H1 (cell line): ENCODE results near the gene SNX32. TPM values are rescaled to one million over a fixed set of nuclear protein-coding genes. Genes with fewer than 3 reads are reported as not detected.

ENCODE experiments used
- CTCF ChIA-PET: fragments of 300-600 bp; sonication (Branson Sonifier 250); formaldehyde crosslinking; loops from one replicate; lab custom pipeline; 2021; ENCODE audit not compliant: partially characterized antibody; lab: Charles Lee
- POLR2A ChIA-PET: fragments of 300-600 bp; sonication (Branson Sonifier 250); formaldehyde crosslinking; loops from one replicate; lab custom pipeline; 2021; ENCODE audit warnings: inconsistent platforms; ENCODE audit not compliant: partially characterized antibody; lab: Charles Lee
- DNase-seq, 2 experiments: peaks; one replicate each; pipeline versions ENCODE4 v3.0.0 to v3.0.0-alpha.2; 2010 to 2022; ENCODE audit warnings: low spot score in 2 of 2, low read depth in 1 of 2, mixed read lengths in 1 of 2
- FAIRE-seq: peaks from 2 replicates; lab custom pipeline; 2011; peaks lifted over from hg19 to GRCh38; lab: Jason Lieb, UNC
- H2AFZ ChIP-seq: 2 replicates; pipeline ENCODE4 v1.8.1; 2012; ENCODE audit warnings: low read length, inconsistent platforms
- H2AK5ac ChIP-seq: 2 replicates; pipeline ENCODE4 v1.6.1; 2013; ENCODE audit warnings: low read depth, low read length
- H2BK120ac ChIP-seq: replicated peaks from 2 replicates; pipeline ENCODE3; 2013; ENCODE audit warnings: low read depth, low read length, inconsistent platforms
- H2BK12ac ChIP-seq: 2 replicates; pipeline ENCODE4 v1.6.1; 2013; ENCODE audit warnings: low read depth, low read length
- H2BK15ac ChIP-seq: 2 replicates; pipeline ENCODE4 v1.6.1; 2013; ENCODE audit warnings: low read length
- H2BK20ac ChIP-seq: 2 replicates; pipeline ENCODE4 v1.6.1; 2013; ENCODE audit warnings: low read length
- H2BK5ac ChIP-seq: 2 replicates; pipeline ENCODE4 v1.6.1; 2013; ENCODE audit warnings: low read depth, low read length
- H3K14ac ChIP-seq: 2 replicates; pipeline ENCODE4 v1.6.1; 2013; ENCODE audit warnings: inconsistent platforms; ENCODE audit not compliant: insufficient read length
- H3K18ac ChIP-seq: 2 replicates; pipeline ENCODE4 v1.6.1; 2013; ENCODE audit warnings: low read length; ENCODE audit errors: extremely low read depth
- H3K23ac ChIP-seq: 2 replicates; pipeline ENCODE4 v1.6.1; 2013; ENCODE audit warnings: inconsistent platforms; ENCODE audit not compliant: insufficient read length
- H3K23me2 ChIP-seq: 2 replicates; pipeline ENCODE4 v1.6.1; 2013; ENCODE audit warnings: low read depth, low read length
- H3K27ac ChIP-seq: 2 replicates; pipeline ENCODE4 v1.6.1; 2011; ENCODE audit warnings: low read depth, low read length, inconsistent platforms
- H3K27me3 ChIP-seq, 4 experiments: replicated peaks in 1 of 4; 1 replicate in 1 of 4; 2 replicates in 3 of 4; pipeline versions ENCODE4 v1.6.1 to v1.8.1; 2011 to 2013; ENCODE audit warnings: low read length in 3 of 4, mild to moderate bottlenecking in 3 of 4, inconsistent platforms in 2 of 4, mixed read lengths in 2 of 4, moderate library complexity in 1 of 4; ENCODE audit not compliant: control insufficient read depth in 3 of 4, insufficient read depth in 3 of 4; ENCODE audit errors: extremely low read depth in 1 of 4
- H3K36me3 ChIP-seq, 4 experiments: 2 replicates each; pipeline versions ENCODE4 v1.6.1 to v1.8.1; 2011 to 2013; ENCODE audit warnings: mild to moderate bottlenecking in 4 of 4, low read length in 3 of 4, moderate library complexity in 2 of 4, control low read depth in 1 of 4, inconsistent platforms in 1 of 4; ENCODE audit not compliant: insufficient read depth in 4 of 4, control insufficient read depth in 2 of 4
- H3K4ac ChIP-seq: replicated peaks from 2 replicates; pipeline ENCODE3; 2013; ENCODE audit warnings: low read length, low read depth, mixed read lengths, inconsistent platforms; ENCODE audit not compliant: insufficient read length
- H3K4me1 ChIP-seq, 4 experiments: replicated peaks in 1 of 4; 1 replicate in 1 of 4; 2 replicates in 3 of 4; pipeline versions ENCODE4 v1.6.1 to v1.8.1; 2011 to 2013; ENCODE audit warnings: low read length in 3 of 4, inconsistent platforms in 2 of 4, mixed read lengths in 1 of 4; ENCODE audit not compliant: insufficient read depth in 4 of 4, control insufficient read depth in 3 of 4
- H3K4me2 ChIP-seq, 2 experiments: 2 replicates each; pipeline versions ENCODE4 v1.6.1 to v1.8.1; 2011 to 2013; ENCODE audit warnings: low read depth in 2 of 2, low read length in 2 of 2, control low read depth in 1 of 2, inconsistent platforms in 1 of 2, mild to moderate bottlenecking in 1 of 2; ENCODE audit not compliant: insufficient read depth in 1 of 2
- H3K4me3 ChIP-seq, 4 experiments: fragments of 200-600, 300-600 bp in 1 of 4; sonication (generic), shearing (Covaris generic), sonication (Bioruptor Twin) in 1 of 4; 2 replicates each; pipeline versions ENCODE4 v1.5.1 to v1.8.1; 2011 to 2016; ENCODE audit warnings: low read length in 4 of 4, low read depth in 3 of 4, control low read depth in 2 of 4, inconsistent platforms in 2 of 4, mild to moderate bottlenecking in 2 of 4, mixed read lengths in 1 of 4, moderate library complexity in 1 of 4; ENCODE audit not compliant: insufficient read depth in 2 of 4; ENCODE audit errors: extremely low read depth in 1 of 4
- H3K56ac ChIP-seq: replicated peaks from 2 replicates; pipeline ENCODE3; 2013; ENCODE audit warnings: low read depth, mild to moderate bottlenecking, mixed read lengths, low read length, inconsistent platforms; ENCODE audit not compliant: insufficient read length
- H3K79me1 ChIP-seq: 2 replicates; pipeline ENCODE4 v1.6.1; 2013; ENCODE audit warnings: low read depth, low read length, control low read depth
- H3K79me2 ChIP-seq, 2 experiments: 2 replicates each; pipeline versions ENCODE4 v1.6.1 to v1.8.1; 2012 to 2013; ENCODE audit warnings: low read length in 2 of 2, mild to moderate bottlenecking in 2 of 2, inconsistent platforms in 1 of 2; ENCODE audit not compliant: insufficient read depth in 2 of 2, control insufficient read depth in 1 of 2
- H3K9ac ChIP-seq, 4 experiments: replicated peaks in 1 of 4; 1 replicate in 1 of 4; 2 replicates in 3 of 4; pipeline versions ENCODE4 v1.6.1 to v1.8.1; 2011 to 2013; ENCODE audit warnings: low read depth in 3 of 4, low read length in 3 of 4, control low read depth in 2 of 4, mild to moderate bottlenecking in 2 of 4, moderate library complexity in 2 of 4, inconsistent platforms in 1 of 4; ENCODE audit errors: extremely low read depth in 1 of 4
- H3K9me3 ChIP-seq, 2 experiments: 2 replicates each; pipeline versions ENCODE4 v1.6.1 to v1.8.1; 2012 to 2013; ENCODE audit warnings: mild to moderate bottlenecking in 2 of 2, moderate library complexity in 2 of 2, control low read depth in 1 of 2, inconsistent platforms in 1 of 2, low read depth in 1 of 2, low read length in 1 of 2, mixed read lengths in 1 of 2; ENCODE audit not compliant: insufficient read depth in 2 of 2
- H4K20me1 ChIP-seq, 2 experiments: replicated peaks in 1 of 2; 2 replicates each; pipeline versions ENCODE3 to v1.8.1; 2011 to 2013; ENCODE audit warnings: inconsistent platforms in 2 of 2, low read length in 2 of 2, mild to moderate bottlenecking in 1 of 2; ENCODE audit not compliant: insufficient read depth in 2 of 2, control insufficient read depth in 1 of 2
- H4K5ac ChIP-seq: 2 replicates; pipeline ENCODE4 v1.6.1; 2013; ENCODE audit warnings: low read length, low read depth, mixed read lengths, inconsistent platforms; ENCODE audit not compliant: insufficient read length
- H4K8ac ChIP-seq: 2 replicates; pipeline ENCODE4 v1.8.0; 2013; ENCODE audit warnings: mild to moderate bottlenecking, moderate library complexity, low read length, inconsistent platforms; ENCODE audit not compliant: insufficient read depth; ENCODE audit errors: extremely low read depth
- H4K91ac ChIP-seq: replicated peaks from 2 replicates; pipeline ENCODE3; 2013; ENCODE audit warnings: low read length, mixed read lengths, inconsistent platforms; ENCODE audit not compliant: insufficient read length
- ASH2L ChIP-seq: fragments of 200-600, 300-600 bp; sonication (generic); IDR thresholded peaks from one replicate; pipeline ENCODE4 v1.7.1; 2017; ENCODE audit warnings: low read length
- CREB1 ChIP-seq: IDR thresholded peaks from 2 replicates; pipeline ENCODE4 v1.6.1; 2012; ENCODE audit warnings: inconsistent platforms
- EZH2 ChIP-seq: fragments of 200-600 bp; sonication (generic); IDR thresholded peaks from 2 replicates; pipeline ENCODE4 v1.7.1; 2012; ENCODE audit warnings: low read depth, mild to moderate bottlenecking, moderate library complexity, low read length, inconsistent platforms; ENCODE audit not compliant: severe bottlenecking
- FOSL1 ChIP-seq: IDR thresholded peaks from 2 replicates; pipeline ENCODE4 v1.6.1; 2011; ENCODE audit warnings: mild to moderate bottlenecking, low read depth, low read length, moderate library complexity; ENCODE audit not compliant: insufficient read depth
- GABPA ChIP-seq: IDR thresholded peaks from 2 replicates; pipeline ENCODE4 v1.6.1; 2011; ENCODE audit warnings: mild to moderate bottlenecking, low read length, moderate library complexity, borderline replicate concordance; ENCODE audit not compliant: insufficient read depth
- JUN ChIP-seq: IDR thresholded peaks from 2 replicates; pipeline ENCODE4 v1.6.1; 2011; ENCODE audit warnings: low read depth, mild to moderate bottlenecking, improper control_type of control experiment, low read length
- PHF8 ChIP-seq: fragments of 200-600 bp; sonication (generic); conservative IDR thresholded peaks from 2 replicates; pipeline ENCODE4 v1.7.1; 2012; ENCODE audit warnings: low read depth, mild to moderate bottlenecking, inconsistent platforms, low read length, moderate library complexity
- POLR2AphosphoS5 ChIP-seq: IDR thresholded peaks from 2 replicates; pipeline ENCODE4 v1.6.1; 2011; ENCODE audit warnings: low read depth, low read length
- POU5F1 ChIP-seq: IDR thresholded peaks from 2 replicates; pipeline ENCODE4 v1.6.1; 2011; ENCODE audit warnings: low read depth, mild to moderate bottlenecking, low read length, moderate library complexity
- SIN3A ChIP-seq, 2 experiments: IDR thresholded peaks in 1 of 2; conservative IDR thresholded peaks in 1 of 2; 2 replicates each; pipeline ENCODE4 v1.6.1; 2011 to 2012; ENCODE audit warnings: low read length in 2 of 2, improper control_type of control experiment in 1 of 2, low read depth in 1 of 2, mild to moderate bottlenecking in 1 of 2
- SP2 ChIP-seq: IDR thresholded peaks from 2 replicates; pipeline ENCODE4 v1.6.1; 2012; ENCODE audit warnings: mild to moderate bottlenecking, low read length, inconsistent platforms
- TAF1 ChIP-seq: IDR thresholded peaks from 2 replicates; pipeline ENCODE4 v1.6.1; 2011; ENCODE audit warnings: mild to moderate bottlenecking, low read depth, low read length
- ZNF274 ChIP-seq: IDR thresholded peaks from 2 replicates; pipeline ENCODE4 v1.7.0; 2012; ENCODE audit warnings: low read length, borderline replicate concordance; ENCODE audit errors: extremely low read depth
- WGBS, 2 experiments: shearing (Covaris generic) in 1 of 2; methylation state at CpG; one replicate each; pipeline versions ENCODE4 v1.1.6 to v1.1.7; 2013 to 2015; ENCODE audit warnings: low lambda C conversion rate in 2 of 2, mixed read lengths in 2 of 2, inconsistent platforms in 1 of 2, low coverage in 1 of 2, missing lambda C conversion rate in 1 of 2; ENCODE audit not compliant: insufficient replicate concordance in 2 of 2, insufficient coverage in 1 of 2, insufficient read length in 1 of 2; ENCODE audit errors: extremely low coverage in 1 of 2, missing lambda C conversion rate in 1 of 2; 5-methylcytosine and 5-hydroxymethylcytosine counted together
- polyA plus RNA-seq, 7 experiments: library from polyadenylated mRNA; depleted of rRNA in 3 of 7; stranded (reverse) in 5 of 7; unstranded in 2 of 7; fragments of >200 nt in 5 of 7; fragments of 200-250 nt in 2 of 7; gene quantifications; 1 replicate in 5 of 7; 2 replicates in 1 of 7; 4 replicates in 1 of 7; pipeline versions ENCODE4 v1.2.1 to v1.2.3, GENCODE V29; 2011 to 2013; ENCODE audit warnings: missing spikeins in 2 of 7, mixed read lengths in 2 of 7
- total RNA-seq: library from RNA; stranded (reverse); fragmentation: NEBNext Ultra II Directional; extraction: Animal tissue kit (Norgen Biotek cat#: 25700); gene quantifications from 2 replicates; pipeline ENCODE4 v1.2.1, GENCODE V29; 2021
- TF ChIP-seq, protein P1 (sequence below): IDR thresholded peaks from 2 replicates; pipeline ENCODE4 v1.6.1; 2012; ENCODE audit warnings: inconsistent platforms

The SNX32 gene
- total and polyA plus RNA-seq, 2 of the 8 experiments (the other 6 are each of a cell fraction or from before 2014, with no cell fraction given), result 0.76 to 2.2 TPM

DNA sequence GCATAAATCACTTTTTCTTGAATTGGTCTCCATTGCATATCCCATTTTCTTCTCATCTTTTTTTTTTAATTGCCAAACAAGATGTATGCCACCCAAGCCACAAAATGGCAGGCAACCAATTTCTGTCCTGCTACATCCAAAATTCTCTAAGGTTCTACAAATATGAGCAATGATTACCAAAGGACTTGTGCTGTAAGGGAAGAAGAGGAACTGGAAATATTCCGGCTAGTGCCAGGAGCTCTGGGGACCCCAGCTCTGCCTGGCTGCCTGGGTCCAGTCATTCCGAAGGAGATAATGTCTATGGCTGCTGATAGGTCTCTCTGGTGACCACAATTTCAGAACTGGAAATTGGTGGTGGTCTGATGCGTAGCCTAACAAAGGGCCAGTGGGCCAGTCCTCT lies 17.1 kb upstream of the SNX32 start:
- ChIA-PET POLR2A (interaction anchor here (1.4 to 1.8 kb wide), 4 partner anchors 13 to 105 kb away, joined by 3 to 5 read pairs (median 4); partner anchors contain the start of gene KAT5), CTCF (interaction anchor here (0.6 to 19.6 kb wide), 22 partner anchors 9 to 190 kb away, joined by 3 to 347 read pairs (median 6); partner anchors contain the start of genes AP5B1, CCDC85B, FIBP and KAT5)
- Histone ChIP-seq H3K36me3 (no peaks in the 10 kb centered on the region), H3K23me2 (0 out of 2 replicates have a peak, but pooled peaks cover 1% of the 10 kb centered on the region), H2BK15ac (no peak overlapping the region), H3K27ac (no peak overlapping the region), H2BK120ac (no peak overlapping the region), H2BK5ac (no peak overlapping the region), H3K23ac (no peak overlapping the region), H2BK12ac (no peak overlapping the region), H2BK20ac (no peak overlapping the region), H3K79me2 (no peaks in the 10 kb centered on the region), H3K14ac (no peak overlapping the region), H4K91ac (no peak overlapping the region), H3K9ac (no peak overlapping the region), H3K4me2 (no peak overlapping the region), H3K18ac (no peak overlapping the region), H4K8ac (no peak overlapping the region), H3K27me3 (peaks cover 0 to 11% (median 4%) of the 10 kb centered on the region in 4 experiments; a peak in 4 of 7 replicates), H4K20me1 (no peaks in the 10 kb centered on the region), H3K9me3 (no peaks in the 10 kb centered on the region), H3K4me1 (no peaks in the 10 kb centered on the region), H2AK5ac (no peak overlapping the region), H2AFZ (no peak overlapping the region), H3K79me1 (no peaks in the 10 kb centered on the region), H3K4me3 (no peak overlapping the region), H3K56ac (no peak overlapping the region), H3K4ac (no peak overlapping the region), H4K5ac (no peak overlapping the region)
- DNase-seq, result no peak
- WGBS, 2 experiments, result 83% methylated on average over 3 of the region's 3 CpGs; no CpG with 5 or more reads in 1 of the 2 experiments
- no peak for FAIRE-seq
- no peak for TF ChIP-seq POLR2AphosphoS5
- no peak for TF ChIP-seq SIN3A (conservative IDR thresholded peaks at IDR 0.05 in 1 of 2, IDR thresholded peaks at IDR 0.05 in 1 of 2; ENCODE audit: low read depth in 1 of 2, low read length in 2 of 2)
- no peak for TF ChIP-seq GABPA
- no peak for TF ChIP-seq SP2
- TF ChIP-seq POU5F1, result no peak
- no peak for TF ChIP-seq ZNF274
- TF ChIP-seq, protein P1, sequence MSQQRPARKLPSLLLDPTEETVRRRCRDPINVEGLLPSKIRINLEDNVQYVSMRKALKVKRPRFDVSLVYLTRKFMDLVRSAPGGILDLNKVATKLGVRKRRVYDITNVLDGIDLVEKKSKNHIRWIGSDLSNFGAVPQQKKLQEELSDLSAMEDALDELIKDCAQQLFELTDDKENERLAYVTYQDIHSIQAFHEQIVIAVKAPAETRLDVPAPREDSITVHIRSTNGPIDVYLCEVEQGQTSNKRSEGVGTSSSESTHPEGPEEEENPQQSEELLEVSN, result no peak
- TF ChIP-seq PHF8, result no peak
- TF ChIP-seq EZH2, result no peak
- no peak for TF ChIP-seq ASH2L
- no peak for TF ChIP-seq CREB1
- TF ChIP-seq FOSL1, result no peak
- TF ChIP-seq JUN, result no peak
- no peak for TF ChIP-seq TAF1
